Cortex of kidney (tissue), 1 donor: ENCODE data around the gene ASTN2.

Experiments
- DNase-seq: peaks from one replicate; lab custom pipeline; 2025; lab: John Stamatoyannopoulos, UW

ASTN2 gene

GRCh38 chr9:117300371-117301110 lies 114.3 kb downstream of the ASTN2 start:
- no peak for DNase-seq

- DNase-seq, result no peak
Observed at GRCh38 chr9:117296453-117296852, 118.4 kb downstream of the ASTN2 start.

- no peak for DNase-seq
Observed at GRCh38 chr9:117293206-117294114, 121.4 kb downstream of the ASTN2 start.

- DNase-seq, result no peak
Observed at GRCh38 chr9:117290856-117291622, 123.8 kb downstream of the ASTN2 start.

- DNase-seq, result no peak
Observed at GRCh38 chr9:117290306-117290840, 124.5 kb downstream of the ASTN2 start.

- DNase-seq, result no peak
Observed at GRCh38 chr9:117286245-117286644, 128.6 kb downstream of the ASTN2 start.

- no peak for DNase-seq
Observed at GRCh38 chr9:117284414-117284813, 130.4 kb downstream of the ASTN2 start.

GRCh38 chr9:117282541-117282940 lies 132.3 kb downstream of the ASTN2 start:
- no peak for DNase-seq

GRCh38 chr9:117278471-117279035 lies 136.3 kb downstream of the ASTN2 start:
- no peak for DNase-seq

GRCh38 chr9:117278020-117278419 lies 136.8 kb downstream of the ASTN2 start:
- DNase-seq, result no peak

- DNase-seq, result no peak
Observed at GRCh38 chr9:117276444-117276843, 138.4 kb downstream of the ASTN2 start.

- no peak for DNase-seq
Observed at GRCh38 chr9:117273612-117274011, 141.2 kb downstream of the ASTN2 start.

GRCh38 chr9:117268847-117269446 lies 145.9 kb downstream of the ASTN2 start:
- no peak for DNase-seq

GRCh38 chr9:117266855-117267497 lies 147.9 kb downstream of the ASTN2 start:
- DNase-seq, result no peak

- no peak for DNase-seq
Observed at GRCh38 chr9:117265253-117265652, 149.6 kb downstream of the ASTN2 start.

GRCh38 chr9:117258184-117258866 lies 156.5 kb downstream of the ASTN2 start:
- no peak for DNase-seq

GRCh38 chr9:117253261-117253660 lies 161.6 kb downstream of the ASTN2 start:
- DNase-seq, result no peak

- DNase-seq, result no peak
Observed at GRCh38 chr9:117250610-117251215, 164.1 kb downstream of the ASTN2 start.

GRCh38 chr9:117249799-117250198 lies 165.1 kb downstream of the ASTN2 start:
- DNase-seq, result no peak

GRCh38 chr9:117247266-117247665 lies 167.6 kb downstream of the ASTN2 start:
- DNase-seq, result no peak
